K562 (cell line): ENCODE data around the gene ANKS1B.

ENCODE experiments used
- RHOXF2B ChIP-seq: fragments of 250-450 bp; sonication (Bioruptor Pico); conservative IDR thresholded peaks from 2 replicates; pipeline ENCODE4 v1.5.1; 2021
- TEAD4 ChIP-seq, 2 experiments: sonication (generic) in 1 of 2; formaldehyde crosslinking in 1 of 2; IDR thresholded peaks; 2 replicates each; pipeline versions ENCODE4 v1.6.1 to v1.8.0; 2012 to 2022; ENCODE audit warnings: borderline replicate concordance in 1 of 2, inconsistent platforms in 1 of 2, low read length in 1 of 2, mild to moderate bottlenecking in 1 of 2, missing genetic modification reagents in 1 of 2

- no peak for TF ChIP-seq TEAD4 (IDR thresholded peaks at IDR 0.05; ENCODE audit: low read length)
- TF ChIP-seq TEAD4 (CRISPR knock-in tag; IDR thresholded peaks at IDR 0.05; ENCODE audit: borderline replicate concordance), result no peak
- no peak for TF ChIP-seq RHOXF2B (CRISPR knock-in tag)
These were observed 553.5 kb downstream of the ANKS1B start for GRCh38 chr12:99431203-99431602.
